IPS-NIHi7 (cell line): ENCODE results near the gene CRK.

Source experiments
- DNase-seq: peaks from one replicate; pipeline ENCODE4 v3.0.0; 2012; ENCODE audit warnings: mixed read lengths; ENCODE audit errors: extremely low spot score

The CRK gene

DNA sequence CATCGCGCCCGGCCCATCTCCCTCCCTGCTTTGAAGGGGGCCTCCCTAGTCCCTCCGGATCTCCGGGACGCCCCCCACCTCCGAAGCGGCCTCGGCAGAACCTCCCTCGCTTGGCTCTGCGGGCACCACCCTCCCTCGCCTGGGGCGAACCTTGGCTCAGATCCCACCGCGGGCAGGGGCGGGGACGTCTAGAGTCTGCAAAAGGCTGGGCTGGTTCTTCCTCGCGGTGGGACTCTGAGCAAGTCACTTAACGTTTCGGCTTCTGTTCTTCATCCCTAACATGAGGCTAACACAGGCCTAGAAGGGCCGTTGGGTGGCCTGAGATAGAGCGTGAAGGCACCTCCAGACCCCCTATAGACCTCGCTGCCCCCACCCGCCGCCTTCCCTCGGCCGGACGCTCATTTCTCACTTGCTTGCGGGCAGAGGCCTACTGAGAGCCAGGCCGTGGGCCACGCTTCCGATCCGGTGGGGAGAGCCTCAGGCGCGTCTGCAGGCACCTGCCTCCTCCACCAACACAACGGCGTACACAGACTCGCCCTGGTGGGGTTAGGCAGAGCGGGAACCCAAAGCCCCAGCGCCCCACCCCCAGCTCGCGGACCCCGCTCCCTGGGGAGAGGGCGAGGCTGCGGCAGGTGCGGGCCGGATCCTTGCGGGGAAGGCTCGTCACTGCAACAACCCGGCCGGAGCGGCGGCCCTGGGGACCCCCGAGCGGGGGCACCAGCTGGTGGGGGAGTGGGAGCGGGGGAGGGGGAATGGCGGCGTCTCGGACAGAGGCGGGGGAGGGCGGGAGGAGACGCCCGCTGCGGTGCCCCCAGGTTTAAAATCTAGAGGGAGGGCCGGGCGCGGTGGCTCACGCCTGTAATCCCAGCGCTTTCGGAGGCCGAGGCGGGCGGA is 31.0 kb upstream of the CRK start:
- DNase-seq = no peak

DNA sequence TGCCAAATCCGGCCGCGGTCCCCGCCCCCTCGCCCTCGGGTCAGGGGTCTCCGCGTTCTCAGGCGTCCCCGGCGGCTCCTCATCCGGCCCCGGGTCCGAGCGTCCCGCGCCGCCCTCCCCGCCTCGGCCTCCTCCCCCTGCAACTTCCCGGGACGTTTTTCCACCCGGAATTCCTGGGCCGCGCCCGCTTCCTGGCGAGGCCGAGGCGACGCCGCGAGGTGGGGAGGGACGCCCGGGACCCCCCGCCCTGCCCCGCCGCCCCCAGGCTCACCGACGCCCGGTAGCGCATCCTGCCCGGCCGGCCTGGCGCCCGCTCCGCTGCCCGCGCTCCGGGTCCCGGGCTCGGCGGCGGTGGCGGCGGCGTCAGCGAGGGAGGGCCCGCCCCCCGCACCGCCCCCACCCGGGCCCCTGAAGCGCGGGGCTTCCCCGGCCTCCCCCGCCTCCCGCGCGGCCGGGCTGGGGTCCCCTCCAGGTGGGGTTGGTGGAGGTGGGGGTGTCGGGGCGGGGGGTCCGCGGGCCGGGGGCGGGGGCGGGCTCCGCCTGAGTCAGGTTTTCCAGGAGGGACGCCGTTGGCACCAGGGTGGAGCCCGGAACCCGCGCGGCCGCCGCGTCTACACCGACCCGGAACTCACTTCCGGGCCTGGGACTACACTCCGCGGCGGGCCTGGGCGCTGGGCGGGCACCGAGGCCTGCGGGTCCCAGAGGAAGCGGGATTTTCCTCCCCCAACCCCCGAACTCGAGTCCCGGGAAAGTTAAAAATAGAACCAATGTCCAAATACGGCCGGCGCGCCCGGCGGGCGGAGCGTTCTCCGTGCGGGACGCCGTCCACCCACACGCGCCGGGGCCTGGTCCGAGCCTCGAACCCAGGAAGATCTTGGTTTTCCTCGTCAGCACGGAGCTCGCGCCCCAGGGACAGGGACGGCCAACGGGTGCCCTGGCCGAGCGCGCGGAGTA is 29.7 kb upstream of the CRK start:
- DNase-seq = no peak

DNA sequence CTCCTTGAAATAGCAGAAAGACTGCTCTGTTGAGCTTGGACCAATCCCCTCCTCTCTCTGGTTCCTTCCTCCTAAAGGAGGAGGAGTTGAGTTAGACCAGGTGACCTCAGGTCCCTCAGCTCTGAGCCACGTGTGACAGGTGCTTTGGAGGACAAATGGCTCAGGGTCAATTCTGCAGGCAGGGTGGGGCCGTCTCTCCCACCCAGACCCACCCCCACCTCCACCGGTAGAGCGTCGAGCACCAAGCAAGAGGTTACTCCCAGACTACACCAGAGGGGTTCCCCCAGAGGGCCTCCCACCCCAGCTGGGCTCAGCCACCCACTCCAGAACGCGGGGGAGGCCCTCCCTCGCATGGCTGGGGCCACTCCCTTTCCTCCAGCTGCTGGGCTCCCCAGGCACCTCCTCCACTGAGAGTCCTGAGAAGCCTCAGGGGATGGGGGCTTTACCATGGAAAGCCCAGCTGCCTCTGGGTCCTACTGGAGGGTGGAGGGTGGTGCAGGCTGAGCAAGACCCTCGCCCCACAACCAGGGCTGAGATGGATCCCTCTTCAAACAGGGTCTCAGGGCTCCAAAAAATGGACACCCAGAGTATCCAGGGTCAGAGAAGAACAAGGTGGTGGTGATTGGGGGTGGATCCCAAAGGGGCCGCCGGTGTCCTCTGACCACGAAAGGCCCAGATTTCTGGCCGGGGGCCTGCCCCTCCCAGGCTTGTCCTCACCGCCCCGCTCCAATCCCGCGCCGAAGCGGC is 28.8 kb upstream of the CRK start:
- DNase-seq = no peak

DNA sequence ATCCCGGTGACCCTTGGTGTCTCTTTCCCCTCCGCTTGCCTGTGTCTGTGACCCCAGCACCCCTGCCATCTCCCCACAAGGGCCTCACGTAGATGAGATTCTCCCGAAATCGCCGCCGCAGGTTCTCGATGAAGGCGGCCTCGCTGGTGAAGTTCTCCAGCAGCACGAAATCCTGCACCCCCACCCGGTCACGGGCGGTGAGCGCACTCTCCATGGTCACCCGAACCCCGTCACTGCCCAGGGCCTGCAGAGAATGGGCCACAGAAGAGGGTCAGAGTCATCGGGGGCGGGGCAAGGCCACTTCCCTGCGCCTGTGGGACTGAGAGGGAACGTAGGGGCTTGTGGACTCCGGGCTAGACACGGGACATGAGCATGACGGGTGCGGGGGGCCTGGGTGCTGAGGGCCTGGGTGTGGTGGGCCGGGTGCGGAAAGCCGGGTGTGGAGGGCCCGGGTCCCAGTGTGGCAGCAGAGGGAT is 28.1 kb upstream of the CRK start:
- DNase-seq = no peak

GRCh38 chr17:1482680-1483079 is 26.6 kb upstream of the CRK start:
- DNase-seq = no peak

DNA sequence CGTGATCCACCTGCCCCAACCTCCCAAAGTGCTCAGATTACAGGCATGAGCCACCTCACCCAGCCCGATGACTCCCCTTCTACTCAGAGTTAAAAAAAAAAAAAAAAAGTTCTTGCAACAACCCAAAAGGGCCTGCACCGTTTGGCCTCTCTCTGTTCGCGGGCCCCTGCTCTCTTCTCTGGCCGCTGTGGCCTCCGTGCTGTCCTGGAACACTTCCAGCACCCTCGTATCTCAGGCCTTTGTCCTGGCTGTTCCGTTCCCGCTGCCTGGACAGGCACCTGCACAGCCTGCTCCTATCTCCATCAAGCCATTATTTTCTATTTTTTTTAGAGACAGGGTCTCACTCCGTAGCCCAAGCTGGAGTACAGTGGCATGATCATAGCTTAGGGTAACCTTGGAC is 25.7 kb upstream of the CRK start:
- DNase-seq = no peak

DNA sequence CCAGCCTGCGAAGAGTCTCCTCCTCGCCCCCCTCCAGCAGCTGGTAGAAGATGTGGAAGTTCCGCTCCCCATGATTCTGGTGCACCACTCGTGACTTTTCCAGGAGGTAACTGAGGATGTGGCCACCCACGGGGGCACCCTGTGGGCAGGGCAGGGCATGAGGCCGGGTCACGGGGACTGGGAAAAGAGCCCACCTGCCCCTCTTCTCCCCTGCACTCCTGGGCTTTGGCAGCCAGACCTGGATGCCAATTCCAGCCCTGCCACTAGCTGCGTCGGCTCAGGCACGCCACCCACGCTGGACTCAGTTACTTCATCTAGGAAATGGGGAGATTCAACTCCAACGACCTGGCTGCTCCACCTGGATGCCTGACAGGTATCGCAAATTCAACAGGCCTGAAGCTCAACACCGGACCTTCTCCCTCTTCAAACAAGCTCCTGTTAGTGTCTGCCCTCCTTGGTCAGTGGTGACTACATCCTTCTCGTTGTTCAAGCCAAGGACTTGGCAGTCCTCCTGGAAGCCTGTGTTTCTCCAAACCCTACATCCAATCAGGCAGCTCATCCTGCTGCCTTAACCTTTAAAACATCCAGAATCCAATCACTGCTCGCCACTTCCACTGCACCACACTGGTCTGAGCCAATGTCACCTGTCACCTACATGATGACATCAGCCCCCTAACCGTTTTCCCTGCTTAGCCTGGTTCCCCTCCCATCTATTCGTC is 24.9 kb upstream of the CRK start:
- DNase-seq = no peak

DNA sequence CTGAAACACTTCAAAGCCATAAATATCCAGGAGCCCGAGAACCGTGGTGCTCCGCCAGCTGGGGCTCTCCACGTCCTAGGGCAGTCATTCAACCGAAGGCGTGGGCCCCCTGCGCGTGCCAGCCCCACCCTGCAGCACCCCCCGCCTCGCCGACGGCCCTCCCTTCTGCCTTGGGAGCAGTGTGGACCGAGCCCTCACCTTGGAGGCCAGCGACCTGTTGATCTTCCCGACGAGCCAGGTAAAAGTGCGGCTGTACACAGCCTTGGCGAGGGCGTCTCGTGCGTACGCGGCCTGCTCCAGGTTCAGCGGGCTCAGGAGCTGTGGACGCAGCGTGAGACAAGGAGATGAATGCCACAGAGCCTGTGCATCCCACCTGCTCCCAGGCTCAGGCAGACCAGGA is 22.4 kb upstream of the CRK start:
- no peak for DNase-seq

DNA sequence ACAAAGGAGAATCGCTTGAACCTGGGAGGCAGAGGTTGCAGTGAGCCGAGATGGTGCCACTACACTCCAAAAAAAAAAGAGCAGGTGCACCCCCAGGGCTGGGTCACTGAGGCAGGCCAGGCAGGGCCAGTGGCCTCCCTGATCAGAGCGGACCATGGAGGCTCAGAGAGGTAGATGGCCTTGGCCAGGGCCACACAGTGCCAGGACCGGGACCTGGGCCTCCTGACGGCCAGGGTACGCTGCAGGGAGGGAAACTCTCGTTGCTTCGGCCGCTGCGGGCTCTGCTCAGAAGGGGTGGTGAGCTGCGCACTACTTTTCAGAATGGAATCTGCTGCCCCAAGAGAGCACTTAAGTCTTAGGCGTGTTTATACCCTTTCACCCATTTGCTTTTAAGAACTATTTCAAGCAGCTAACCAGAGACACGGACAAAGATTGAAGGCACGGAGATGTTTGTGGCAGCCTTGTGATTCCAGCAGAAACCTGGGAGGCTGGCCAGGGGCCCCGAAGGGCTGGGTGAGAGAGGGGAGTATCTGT is 19.4 kb upstream of the CRK start:
- no peak for DNase-seq

- DNase-seq = no peak
Measured at GRCh38 chr17:1474402-1475189, 18.6 kb upstream of the CRK start.

DNA sequence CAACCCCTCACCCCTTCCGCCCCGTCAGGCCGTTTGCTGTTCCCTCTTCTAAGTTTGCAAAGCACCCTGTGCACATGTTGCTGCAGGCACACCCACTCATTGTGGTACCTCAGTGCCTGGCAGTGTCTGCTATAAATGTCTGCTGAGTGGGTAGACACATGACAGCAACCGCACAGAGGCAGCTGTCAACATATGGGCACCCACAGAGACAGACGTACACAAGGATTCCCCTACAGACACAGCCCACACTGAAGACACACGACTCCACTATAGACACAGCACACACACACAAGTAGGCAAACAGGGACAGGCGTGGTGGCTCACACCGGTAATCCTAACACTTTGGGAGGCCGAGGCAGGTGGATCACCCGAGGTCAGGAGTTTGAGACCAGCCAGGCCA is 17.8 kb upstream of the CRK start:
- DNase-seq = no peak

- no peak for DNase-seq
Measured at GRCh38 chr17:1473170-1473569, 17.1 kb upstream of the CRK start.

GRCh38 chr17:1471911-1472821 is 16.1 kb upstream of the CRK start:
- no peak for DNase-seq

DNA sequence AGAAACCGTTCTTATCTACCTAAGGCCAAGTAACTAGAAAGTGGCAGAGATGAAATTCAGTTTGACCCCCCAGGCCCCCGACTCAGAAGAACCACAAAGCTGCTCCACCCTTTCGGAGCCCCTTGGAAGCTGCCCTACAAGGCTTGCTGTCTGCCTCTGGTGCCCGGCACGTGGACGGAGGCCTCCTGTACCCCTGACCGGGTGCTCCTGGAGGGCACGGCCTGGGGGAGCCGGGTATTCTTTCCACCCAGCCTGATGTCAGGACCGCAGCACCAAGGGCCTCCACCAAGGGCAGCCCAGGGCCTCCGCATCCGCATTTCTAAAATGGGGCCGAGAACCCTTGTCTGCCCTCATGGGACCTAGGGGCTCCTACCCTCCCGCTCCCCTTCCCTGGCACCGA is 15.5 kb upstream of the CRK start:
- no peak for DNase-seq

GRCh38 chr17:1470755-1471462 is 14.9 kb upstream of the CRK start:
- DNase-seq = no peak

DNA sequence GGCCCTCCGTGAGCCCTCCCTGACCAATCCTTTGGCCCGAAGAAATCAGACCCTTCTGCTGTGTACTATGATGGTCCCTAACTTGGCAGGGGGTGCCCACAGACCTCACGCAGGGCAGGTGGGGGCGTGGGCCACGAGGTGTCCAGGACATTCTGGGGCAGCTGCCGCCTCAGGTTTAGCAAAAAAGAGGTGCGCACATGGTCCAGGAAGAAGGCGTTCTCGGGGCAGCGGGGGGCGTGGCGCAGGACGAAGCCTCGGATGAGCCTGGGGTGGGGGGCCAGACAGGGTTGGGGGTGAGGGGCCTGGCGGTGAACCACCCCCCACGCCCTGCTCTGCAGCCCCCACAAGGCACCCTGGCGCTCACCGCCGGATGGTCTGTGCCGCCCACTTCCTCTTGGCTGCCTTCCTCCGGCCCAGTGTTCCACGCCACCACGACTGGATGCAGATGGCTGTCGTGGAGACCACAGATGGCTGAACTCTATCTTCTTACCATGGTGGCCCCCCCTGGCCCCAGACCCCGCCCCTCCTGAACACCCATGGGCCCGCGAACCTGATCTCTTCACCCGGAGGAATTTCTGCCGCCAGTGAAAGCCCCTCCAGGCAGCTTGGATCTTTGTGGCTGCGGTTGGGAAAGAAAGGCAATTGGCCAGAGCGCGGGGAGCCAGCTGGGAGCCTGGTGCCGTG is 14.2 kb upstream of the CRK start:
- DNase-seq = no peak

DNA sequence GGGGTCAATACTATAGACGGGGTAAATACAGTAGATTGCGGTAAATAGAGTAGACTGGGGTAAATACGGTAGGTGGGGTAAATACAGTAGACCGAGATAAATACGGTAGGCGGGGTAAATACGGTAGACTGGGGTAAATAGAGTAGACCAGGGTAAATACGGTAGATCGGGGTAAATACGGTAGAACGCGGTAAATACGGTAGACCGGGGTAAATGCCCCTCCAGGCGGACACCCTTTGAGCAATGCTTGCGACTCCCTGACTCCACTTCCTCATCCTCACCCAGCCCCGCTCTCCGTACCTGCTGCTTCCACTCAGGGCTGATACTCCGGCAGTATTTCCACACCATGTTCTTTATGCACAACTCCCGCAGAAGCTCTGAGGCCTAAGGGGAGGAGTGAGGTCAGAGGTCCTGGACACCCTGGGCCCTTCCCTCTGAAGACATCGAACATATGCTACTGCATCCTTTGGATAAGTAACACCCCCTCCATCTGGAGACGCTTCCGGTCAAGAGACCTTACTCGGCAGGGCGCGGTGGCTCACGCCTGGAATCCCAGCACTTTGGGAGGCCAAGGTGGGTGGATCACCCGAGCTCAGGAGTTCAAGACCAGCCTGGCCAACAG is 13.3 kb upstream of the CRK start:
- DNase-seq = peak; percentile 72
